Osteoblast (primary cell): ENCODE data around the gene ZNF736. TPM values are rescaled to one million over a fixed set of nuclear protein-coding genes. Genes with fewer than 3 reads are reported as not detected.
A peak's percentile ranks its signal among the peaks of the same experiment; 100 is the strongest.

Experiments
- DNase-seq: peaks from one replicate; pipeline ENCODE4 v3.0.0; 2011; ENCODE audit warnings: low spot score, mixed read lengths; ENCODE audit not compliant: insufficient read length; ENCODE audit errors: missing footprints
- H2AFZ ChIP-seq: 2 replicates; pipeline ENCODE4 v1.6.0; 2011; ENCODE audit warnings: mild to moderate bottlenecking, low read length
- H3K27ac ChIP-seq: 2 replicates; pipeline ENCODE4 v1.5.1; 2011; ENCODE audit warnings: mild to moderate bottlenecking, low read depth, low read length, moderate library complexity
- H3K27me3 ChIP-seq: 2 replicates; pipeline ENCODE4 v1.6.0; 2012; ENCODE audit warnings: mild to moderate bottlenecking, control low read depth, inconsistent platforms, low read length, moderate library complexity; ENCODE audit not compliant: insufficient read depth
- H3K36me3 ChIP-seq: 2 replicates; pipeline ENCODE4 v1.5.1; 2011; ENCODE audit warnings: mild to moderate bottlenecking, low read length, control low read depth, moderate library complexity; ENCODE audit not compliant: insufficient read depth
- H3K4me1 ChIP-seq: 2 replicates; pipeline ENCODE4 v1.5.1; 2011; ENCODE audit warnings: mild to moderate bottlenecking, low read length, control low read depth, moderate library complexity; ENCODE audit not compliant: insufficient read depth
- H3K4me2 ChIP-seq: 2 replicates; pipeline ENCODE4 v1.6.0; 2011; ENCODE audit warnings: mild to moderate bottlenecking, low read length; ENCODE audit not compliant: insufficient read depth
- H3K4me3 ChIP-seq: fragments of 200-600 bp; sonication (generic); 3 replicates; pipeline ENCODE4 v1.5.1; 2012; ENCODE audit warnings: mild to moderate bottlenecking, low read length, inconsistent platforms; ENCODE audit not compliant: insufficient read depth
- H3K79me2 ChIP-seq: 2 replicates; pipeline ENCODE4 v1.6.0; 2012; ENCODE audit warnings: mild to moderate bottlenecking, low read length, control low read depth, inconsistent platforms; ENCODE audit not compliant: insufficient read depth
- H3K9me3 ChIP-seq: 2 replicates; pipeline ENCODE4 v1.5.1; 2011; ENCODE audit warnings: low read depth, low read length, control low read depth
- H4K20me1 ChIP-seq: 2 replicates; pipeline ENCODE4 v1.6.0; 2012; ENCODE audit warnings: mild to moderate bottlenecking, low read length, control low read depth; ENCODE audit not compliant: insufficient read depth
- CTCF ChIP-seq: IDR thresholded peaks from 2 replicates; pipeline ENCODE4 v1.5.1; 2011; ENCODE audit warnings: mild to moderate bottlenecking, low read depth, low read length, moderate library complexity; ENCODE audit errors: extremely low read depth
- total RNA-seq: library from RNA; depleted of rRNA; stranded (reverse); fragments of >200 nt; gene quantifications from 2 replicates; pipeline ENCODE4 v1.2.3, GENCODE V29; 2012

Gene ZNF736
- total RNA-seq, 1 donor = 12.7 TPM

- Histone ChIP-seq H2AFZ (no peak overlapping the region), H4K20me1 (no peaks in the 10 kb centered on the region), H3K27ac (no peak overlapping the region), H3K9me3 (no peaks in the 10 kb centered on the region), H3K36me3 (no peaks in the 10 kb centered on the region), H3K27me3 (no peaks in the 10 kb centered on the region), H3K4me1 (no peaks in the 10 kb centered on the region), H3K79me2 (no peaks in the 10 kb centered on the region), H3K4me2 (no peak overlapping the region), H3K4me3 (no peak overlapping the region)
- no peak for TF ChIP-seq CTCF
- no peak for DNase-seq
Measured at GRCh38 chr7:64300641-64301405, 12.9 kb upstream of the ZNF736 start.

DNA sequence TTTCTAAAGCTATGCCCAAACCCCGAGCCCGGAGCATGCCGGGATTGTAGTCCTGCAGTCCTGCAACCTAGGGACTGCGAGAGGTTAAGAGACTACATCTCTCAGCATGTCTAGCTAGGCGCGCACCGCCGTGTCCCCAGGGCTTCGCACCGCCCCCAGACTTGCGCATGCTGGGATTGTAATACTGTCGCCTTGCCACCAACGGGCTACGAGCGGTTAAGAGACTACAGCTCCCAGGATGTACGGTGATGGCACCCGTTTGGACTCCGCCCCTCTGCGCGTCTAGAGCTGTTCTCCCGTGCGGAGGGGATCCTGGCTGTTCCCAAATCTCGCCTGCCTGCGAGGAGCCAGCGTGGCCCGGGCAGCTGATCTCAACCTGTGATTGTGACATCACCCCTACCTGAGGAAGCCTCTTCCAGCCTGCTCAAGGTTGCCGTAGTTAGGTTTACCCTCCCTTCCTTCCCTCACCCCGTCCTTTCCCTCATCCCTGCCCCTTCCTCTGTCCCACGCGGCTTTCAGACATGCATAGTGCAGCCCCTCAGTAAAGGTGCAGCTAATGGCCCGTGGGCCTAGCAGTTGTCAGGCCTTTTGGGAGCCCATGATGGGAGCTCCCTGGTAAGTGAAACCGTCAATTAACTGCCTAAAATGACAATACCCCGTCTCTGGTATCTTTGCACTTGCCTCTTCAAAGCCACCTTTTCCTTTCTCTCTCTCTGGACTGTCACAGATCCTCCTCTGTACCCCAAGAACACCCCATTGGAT is 6.3 kb upstream of the ZNF736 start:
- Histone ChIP-seq H3K4me1 (peaks cover 8% of the 10 kb centered on the region), H3K9me3 (no peaks in the 10 kb centered on the region), H2AFZ (peak overlapping the region; percentile 98), H3K27me3 (no peaks in the 10 kb centered on the region), H4K20me1 (no peaks in the 10 kb centered on the region), H3K4me3 (peak overlapping the region; percentile 81), H3K36me3 (no peaks in the 10 kb centered on the region), H3K79me2 (no peaks in the 10 kb centered on the region), H3K4me2 (peak overlapping the region; percentile 92), H3K27ac (peak overlapping the region; percentile 73)
- TF ChIP-seq CTCF = no peak
- peak; percentile 87 for DNase-seq

DNA sequence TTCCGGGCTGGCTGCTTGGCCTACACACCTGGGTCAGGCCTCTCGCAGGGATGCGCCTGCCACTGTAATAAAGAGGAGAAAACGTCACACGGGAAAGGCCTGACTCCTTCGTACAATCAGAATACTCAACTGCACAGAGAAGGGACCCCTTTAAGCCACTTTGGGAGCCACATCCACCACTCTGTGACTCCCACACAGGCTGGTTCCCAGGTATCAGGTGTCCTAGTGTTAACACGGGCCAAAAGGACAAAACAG is 5.8 kb upstream of the ZNF736 start:
- Histone ChIP-seq H3K4me2 (peak overlapping the region; percentile 92), H3K79me2 (no peaks in the 10 kb centered on the region), H2AFZ (peak overlapping the region; percentile 98), H3K4me3 (peak overlapping the region; percentile 81), H4K20me1 (no peaks in the 10 kb centered on the region), H3K9me3 (no peaks in the 10 kb centered on the region), H3K27me3 (no peaks in the 10 kb centered on the region), H3K27ac (peak overlapping the region; percentile 73), H3K36me3 (no peaks in the 10 kb centered on the region), H3K4me1 (peaks cover 8% of the 10 kb centered on the region)
- DNase-seq = no peak
- no peak for TF ChIP-seq CTCF

DNA sequence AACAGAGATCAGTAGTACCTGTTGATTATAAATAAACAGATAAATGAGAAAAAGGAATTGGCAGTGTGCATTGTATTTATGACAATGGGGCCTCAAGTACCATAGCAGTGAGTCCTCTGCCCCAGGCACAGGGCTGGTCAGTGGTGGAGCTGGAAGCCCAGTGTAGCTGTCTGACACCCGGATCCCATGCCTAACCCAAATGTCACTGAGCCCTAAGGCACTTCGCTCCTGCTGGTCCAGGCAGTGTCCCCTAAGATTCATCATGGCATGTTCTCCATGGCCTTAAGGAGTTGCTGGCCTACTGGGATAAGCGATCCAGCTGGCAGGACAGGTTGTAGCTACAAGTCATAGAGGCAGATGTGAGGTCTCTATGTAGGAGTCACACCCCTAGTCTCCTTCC is 3.3 kb upstream of the ZNF736 start:
- Histone ChIP-seq H3K4me3 (no peak overlapping the region), H3K9me3 (no peaks in the 10 kb centered on the region), H3K79me2 (peaks cover 16% of the 10 kb centered on the region), H3K36me3 (no peaks in the 10 kb centered on the region), H3K27ac (no peak overlapping the region), H4K20me1 (no peaks in the 10 kb centered on the region), H3K4me2 (no peak overlapping the region), H3K4me1 (peaks cover 14% of the 10 kb centered on the region), H3K27me3 (no peaks in the 10 kb centered on the region), H2AFZ (no peak overlapping the region)
- no peak for TF ChIP-seq CTCF
- DNase-seq = no peak
